Suprapubic skin (tissue), 3 donors: Measurements from ENCODE around the gene FAXDC2.
"Not testable (repeated sequence)": the region's sequence is repeated elsewhere in the genome, so short reads cannot be mapped to it uniquely, and the experiment has no call there.

Experiments
- CTCF ChIP-seq, 2 donors: fragments of 200-600 bp in 1 of 2; fragments of 450-650 bp in 1 of 2; sonication (generic) in 1 of 2; IDR thresholded peaks; one replicate each; pipeline ENCODE4 v1.5.1; 2016 to 2019; ENCODE audit warnings: antibody characterized with exemption in 2 of 2, mild to moderate bottlenecking in 1 of 2, moderate library complexity in 1 of 2
- EP300 ChIP-seq: sonication (generic); formaldehyde crosslinking; IDR thresholded peaks from one replicate; pipeline ENCODE4 v1.6.1; 2017; ENCODE audit warnings: antibody characterized with exemption
- POLR2A ChIP-seq, 2 donors: fragments of 450-650 bp; IDR thresholded peaks; one replicate each; pipeline ENCODE4 v1.6.1; 2017; ENCODE audit warnings: antibody characterized with exemption in 2 of 2, mild to moderate bottlenecking in 2 of 2, moderate library complexity in 2 of 2

- TF ChIP-seq CTCF (IDR thresholded peaks at IDR 0.05); POLR2A (IDR thresholded peaks at IDR 0.05); EP300: not testable (repeated sequence)
These were observed 27.5 kb downstream of the FAXDC2 start for GRCh38 chr5:154822896-154823295.
